Stomach smooth muscle (tissue), 2 donors: ENCODE measurements around the gene PLAC9.
A peak's percentile ranks its signal among the peaks of the same experiment; 100 is the strongest.

Experiments used
- H3K27ac ChIP-seq: one replicate; pipeline ENCODE4 v1.7.0; 2013; ENCODE audit warnings: mild to moderate bottlenecking, low read length, inconsistent platforms
- H3K27me3 ChIP-seq, 2 donors: one replicate each; pipeline ENCODE4 v1.7.0; 2013; ENCODE audit warnings: low read length in 2 of 2; ENCODE audit not compliant: insufficient read depth in 2 of 2, control insufficient read depth in 1 of 2
- H3K36me3 ChIP-seq, 2 donors: one replicate each; pipeline ENCODE4 v1.7.0; 2013; ENCODE audit warnings: low read length in 2 of 2; ENCODE audit not compliant: control insufficient read depth in 2 of 2, insufficient read depth in 2 of 2
- H3K4me1 ChIP-seq: one replicate; pipeline ENCODE4 v1.7.0; 2013; ENCODE audit warnings: low read length; ENCODE audit not compliant: control insufficient read depth, insufficient read depth
- H3K4me3 ChIP-seq, 2 donors: one replicate each; pipeline ENCODE4 v1.7.0; 2013; ENCODE audit warnings: low read length in 2 of 2
- H3K9ac ChIP-seq, 2 donors: one replicate each; pipeline ENCODE4 v1.7.0; 2013; ENCODE audit warnings: low read length in 2 of 2, mild to moderate bottlenecking in 1 of 2
- H3K9me3 ChIP-seq, 2 donors: one replicate each; pipeline ENCODE4 v1.7.0; 2013; ENCODE audit warnings: low read length in 2 of 2; ENCODE audit not compliant: control insufficient read depth in 2 of 2
- donor health status: healthy.
- donor health status: Pancreatic carcinoma.

The PLAC9 gene

GRCh38 chr10:80171248-80171660 lies 38.7 kb downstream of the PLAC9 start:
- Histone ChIP-seq H3K4me3 (no peak overlapping the region), H3K36me3 (peaks cover 22 to 23% of the 10 kb centered on the region in 2 donors), H3K4me1 (peaks cover 45% of the 10 kb centered on the region), H3K9me3 (no peaks in the 10 kb centered on the region), H3K9ac (no peak overlapping the region), H3K27me3 (no peaks in the 10 kb centered on the region), H3K27ac (peak overlapping the region; percentile 18)

GRCh38 chr10:80172896-80173295 lies 40.4 kb downstream of the PLAC9 start:
- Histone ChIP-seq H3K27ac (no peak overlapping the region), H3K36me3 (peaks cover 18 to 21% of the 10 kb centered on the region in 2 donors), H3K9ac (no peak overlapping the region), H3K9me3 (no peaks in the 10 kb centered on the region), H3K4me3 (no peak overlapping the region), H3K27me3 (no peaks in the 10 kb centered on the region), H3K4me1 (peaks cover 32% of the 10 kb centered on the region)

- Histone ChIP-seq H3K9ac (no peak overlapping the region), H3K9me3 (no peaks in the 10 kb centered on the region), H3K4me3 (no peak overlapping the region), H3K27me3 (no peaks in the 10 kb centered on the region), H3K27ac (no peak overlapping the region), H3K36me3 (peaks cover 18 to 21% of the 10 kb centered on the region in 2 donors), H3K4me1 (peaks cover 30% of the 10 kb centered on the region)
These were observed 40.9 kb downstream of the PLAC9 start for GRCh38 chr10:80173466-80173865.

GRCh38 chr10:80174641-80175395 lies 42.3 kb downstream of the PLAC9 start:
- no peak overlapping the region for H3K27ac ChIP-seq
- H3K9ac ChIP-seq: no peak overlapping the region
- no peak overlapping the region for H3K4me3 ChIP-seq
- H3K27me3 ChIP-seq: no peaks in the 10 kb centered on the region
- peaks cover 15 to 18% of the 10 kb centered on the region in 2 donors for H3K36me3 ChIP-seq
- H3K9me3 ChIP-seq: no peaks in the 10 kb centered on the region
- peaks cover 21% of the 10 kb centered on the region for H3K4me1 ChIP-seq

DNA sequence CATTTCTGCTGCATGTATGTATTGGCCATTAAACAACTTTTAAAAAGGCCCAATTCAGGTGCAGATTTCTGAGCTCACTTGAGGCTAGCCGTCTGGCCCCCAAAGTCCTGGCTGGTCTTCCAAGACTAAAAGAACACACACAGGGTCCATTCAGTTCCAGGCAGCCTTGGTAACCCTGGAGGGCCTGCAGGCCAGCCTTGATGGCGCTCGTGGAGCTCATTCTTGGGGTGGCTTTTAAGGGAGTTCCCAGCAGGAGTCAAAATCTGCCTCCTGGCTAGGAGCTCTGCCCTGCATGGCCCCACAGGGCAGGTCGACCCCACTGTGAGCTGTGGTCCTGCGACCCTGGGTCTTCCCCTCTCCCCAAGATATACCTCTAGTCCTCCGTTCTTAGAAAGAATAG lies 44.0 kb downstream of the PLAC9 start:
- Histone ChIP-seq H3K36me3 (peaks cover 8 to 12% of the 10 kb centered on the region in 2 donors), H3K9ac (no peak overlapping the region), H3K4me1 (peaks cover 20% of the 10 kb centered on the region), H3K9me3 (no peaks in the 10 kb centered on the region), H3K27ac (no peak overlapping the region), H3K4me3 (no peak overlapping the region), H3K27me3 (no peaks in the 10 kb centered on the region)

DNA sequence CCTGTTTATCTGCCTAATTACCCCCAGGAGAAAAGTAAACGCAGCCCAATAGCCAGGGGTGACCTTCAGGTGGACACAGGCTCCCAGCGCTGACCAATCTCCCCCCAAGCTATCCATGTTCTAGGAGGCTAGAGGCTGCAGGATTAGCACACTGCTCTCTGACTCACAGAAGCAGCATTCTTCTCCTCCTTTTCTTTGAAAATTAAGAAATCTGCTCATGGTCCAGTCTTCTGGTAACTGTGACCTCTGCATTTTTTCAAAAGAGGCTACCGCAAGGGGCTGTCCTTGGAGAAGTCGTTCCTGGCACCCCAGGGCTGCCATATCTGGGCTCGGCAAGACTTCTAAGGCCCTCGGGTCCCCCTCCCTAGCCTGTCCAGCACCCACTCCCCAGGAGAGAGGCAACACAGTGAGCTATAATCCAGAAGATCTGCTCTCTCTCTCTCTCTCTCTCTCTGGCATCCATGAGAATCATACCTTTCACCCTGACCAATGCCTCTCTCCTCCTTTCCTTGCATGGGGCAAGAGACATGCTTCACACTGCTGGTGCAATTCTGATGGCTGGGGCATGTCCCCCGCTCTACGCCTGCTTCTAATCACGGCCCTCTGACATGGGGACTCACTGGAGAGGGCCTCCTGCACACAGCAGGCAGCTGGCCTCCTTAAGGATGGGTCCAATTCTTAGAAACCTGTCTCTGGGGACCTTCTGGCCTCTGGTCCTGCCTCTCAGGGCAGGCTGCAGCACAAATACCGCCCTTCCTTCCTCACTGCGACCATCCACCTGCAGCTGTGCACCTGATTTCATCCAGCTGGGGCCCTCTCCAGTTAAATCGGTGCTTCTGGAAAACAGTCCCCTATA lies 45.5 kb downstream of the PLAC9 start:
- Histone ChIP-seq H3K27me3 (no peaks in the 10 kb centered on the region), H3K4me1 (peaks cover 16% of the 10 kb centered on the region), H3K9ac (no peak overlapping the region), H3K27ac (no peak overlapping the region), H3K36me3 (peaks cover 0 to 6% of the 10 kb centered on the region in 2 donors), H3K4me3 (no peak overlapping the region), H3K9me3 (no peaks in the 10 kb centered on the region)

- Histone ChIP-seq H3K4me1 (peaks cover 44% of the 10 kb centered on the region), H3K27ac (peak overlapping the region; percentile 18), H3K9ac (no peak overlapping the region), H3K4me3 (no peak overlapping the region), H3K9me3 (no peaks in the 10 kb centered on the region), H3K36me3 (peaks cover 0 to 6% of the 10 kb centered on the region in 2 donors), H3K27me3 (no peaks in the 10 kb centered on the region)
These were observed 50.5 kb downstream of the PLAC9 start for GRCh38 chr10:80182986-80183385.

DNA sequence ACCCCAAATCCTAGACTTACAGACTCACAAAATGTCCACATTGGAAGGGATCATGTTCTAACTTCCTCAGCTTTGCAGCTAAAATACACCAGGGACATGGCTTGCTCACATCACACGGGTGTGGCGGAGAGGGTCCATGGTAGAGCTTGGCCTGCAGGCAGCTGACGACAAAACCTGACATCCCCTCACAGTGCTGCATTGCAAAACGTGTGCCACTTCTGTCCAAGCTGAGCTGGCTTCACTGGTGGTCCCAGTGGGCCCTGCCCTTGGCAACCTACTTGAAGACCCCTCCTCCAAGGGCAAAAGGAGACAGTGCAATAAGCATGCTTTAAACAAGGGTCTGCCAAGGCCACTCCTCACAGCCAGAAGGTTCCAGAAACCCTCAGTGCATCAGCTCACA lies 50.9 kb downstream of the PLAC9 start:
- no peaks in the 10 kb centered on the region for H3K9me3 ChIP-seq
- peaks cover 44% of the 10 kb centered on the region for H3K4me1 ChIP-seq
- H3K36me3 ChIP-seq: peaks cover 0 to 6% of the 10 kb centered on the region in 2 donors
- no peak overlapping the region for H3K4me3 ChIP-seq
- peak overlapping the region; percentile 18 for H3K27ac ChIP-seq
- no peaks in the 10 kb centered on the region for H3K27me3 ChIP-seq
- no peak overlapping the region for H3K9ac ChIP-seq

DNA sequence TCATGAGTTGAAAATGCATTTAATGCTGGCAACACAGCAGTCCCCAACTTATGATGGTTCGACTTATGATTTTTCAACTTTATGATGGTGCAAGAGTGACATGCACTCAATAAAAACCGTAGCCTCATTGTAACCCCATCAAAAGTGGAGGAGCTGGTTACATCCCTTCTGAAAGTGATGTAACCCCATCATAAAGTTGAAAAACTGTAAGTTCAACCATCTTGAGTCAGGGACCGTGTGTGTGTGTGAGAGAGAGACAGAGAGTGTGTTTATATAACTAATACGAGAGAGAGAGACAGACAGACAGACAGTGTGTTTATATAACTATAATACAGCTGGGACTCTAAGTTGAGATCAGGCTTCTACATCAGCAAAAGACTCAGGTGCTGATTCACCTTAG lies 51.8 kb downstream of the PLAC9 start:
- Histone ChIP-seq H3K4me3 (no peak overlapping the region), H3K27ac (no peak overlapping the region), H3K27me3 (no peaks in the 10 kb centered on the region), H3K4me1 (peaks cover 49% of the 10 kb centered on the region), H3K9ac (no peak overlapping the region), H3K9me3 (no peaks in the 10 kb centered on the region), H3K36me3 (peaks cover 0 to 6% of the 10 kb centered on the region in 2 donors)

GRCh38 chr10:80185578-80186299 lies 53.2 kb downstream of the PLAC9 start:
- H3K27me3 ChIP-seq: no peaks in the 10 kb centered on the region
- peak overlapping the region in 1 of 2 donors; percentile 14 for H3K9ac ChIP-seq
- H3K27ac ChIP-seq: no peak overlapping the region
- H3K36me3 ChIP-seq: no peaks in the 10 kb centered on the region
- no peak overlapping the region for H3K4me3 ChIP-seq
- peaks cover 47% of the 10 kb centered on the region for H3K4me1 ChIP-seq
- no peaks in the 10 kb centered on the region for H3K9me3 ChIP-seq
